IMR-90 (cell line): ENCODE data around the gene HSD17B7. TPM values are rescaled to one million over a fixed set of nuclear protein-coding genes. Genes with fewer than 3 reads are reported as not detected.

Experiments
- ATAC-seq: fragments of 200-7000 bp; cut with Tn5 transposase; 2 replicates; pipeline ENCODE4 v1.9.1; 2020; ENCODE audit warnings: low read depth, mild to moderate bottlenecking, moderate library complexity
- BruUV-seq: library from RNA; stranded (reverse); fragments of 400-500 nt; replicated peaks from 2 replicates; lab custom pipeline; 2021; lab: Mats Ljungman, UMichigan
- CTCF ChIA-PET: fragments of 300-600 bp; formaldehyde crosslinking; extraction: SDS; loops from one replicate; lab custom pipeline; 2021; ENCODE audit warnings: antibody characterized with exemption; lab: Yijun Ruan, JAX
- POLR2A ChIA-PET: fragments of 300-600 bp; sonication (Branson Sonifier 250); formaldehyde crosslinking; loops from one replicate; lab custom pipeline; 2022; ENCODE audit warnings: antibody characterized with exemption; ENCODE audit not compliant: unreplicated experiment; lab: Charles Lee
- DNase-seq: peaks from one replicate; pipeline ENCODE4 v3.0.0; 2013
- H2AFZ ChIP-seq: replicated peaks from 2 replicates; pipeline ENCODE3; 2013; ENCODE audit warnings: low read length, mild to moderate bottlenecking; ENCODE audit not compliant: poor library complexity
- H2AK5ac ChIP-seq: 2 replicates; pipeline ENCODE4 v1.6.1; 2013; ENCODE audit warnings: low read depth, low read length, inconsistent platforms
- H2AK9ac ChIP-seq: replicated peaks from 2 replicates; pipeline ENCODE3; 2013; ENCODE audit warnings: mild to moderate bottlenecking, low read depth, low read length, moderate library complexity; ENCODE audit not compliant: poor library complexity
- H2BK120ac ChIP-seq: 2 replicates; pipeline ENCODE4 v1.6.1; 2013; ENCODE audit warnings: low read depth, low read length, inconsistent platforms
- H2BK15ac ChIP-seq: 3 replicates; pipeline ENCODE4 v1.6.1; 2013; ENCODE audit warnings: low read depth, low read length, inconsistent platforms
- H2BK20ac ChIP-seq: 2 replicates; pipeline ENCODE4 v1.6.1; 2013; ENCODE audit warnings: low read depth, mild to moderate bottlenecking, inconsistent platforms, low read length, moderate library complexity
- H2BK5ac ChIP-seq: 2 replicates; pipeline ENCODE4 v1.6.1; 2013; ENCODE audit warnings: mild to moderate bottlenecking, low read depth, low read length, inconsistent platforms; ENCODE audit not compliant: poor library complexity, severe bottlenecking
- H3K14ac ChIP-seq: replicated peaks from 2 replicates; pipeline ENCODE4 v1.6.1; 2013; ENCODE audit warnings: low read depth, low read length, inconsistent platforms
- H3K18ac ChIP-seq: 2 replicates; pipeline ENCODE4 v1.6.1; 2013; ENCODE audit warnings: low read depth, low read length, control low read depth
- H3K23ac ChIP-seq: 2 replicates; pipeline ENCODE4 v1.6.1; 2013; ENCODE audit warnings: low read depth, low read length, inconsistent platforms
- H3K27ac ChIP-seq: 2 replicates; pipeline ENCODE4 v1.5.1; 2013; ENCODE audit warnings: mild to moderate bottlenecking, control low read depth, low read length; ENCODE audit not compliant: insufficient read depth
- H3K27me3 ChIP-seq: 2 replicates; pipeline ENCODE4 v1.6.1; 2013; ENCODE audit warnings: low read length; ENCODE audit not compliant: control insufficient read depth, insufficient read depth
- H3K36me3 ChIP-seq: 2 replicates; pipeline ENCODE4 v1.6.1; 2013; ENCODE audit warnings: low read length, mixed read lengths; ENCODE audit not compliant: control insufficient read depth, insufficient read depth
- H3K4ac ChIP-seq: 2 replicates; pipeline ENCODE4 v1.6.1; 2013; ENCODE audit warnings: low read depth, low read length, inconsistent platforms
- H3K4me1 ChIP-seq: 2 replicates; pipeline ENCODE4 v1.6.1; 2013; ENCODE audit warnings: low read length, mixed read lengths; ENCODE audit not compliant: control insufficient read depth, insufficient read depth
- H3K4me2 ChIP-seq: 2 replicates; pipeline ENCODE4 v1.6.1; 2013; ENCODE audit warnings: low read depth, mild to moderate bottlenecking, control low read depth, low read length, moderate library complexity
- H3K4me3 ChIP-seq: 2 replicates; pipeline ENCODE4 v1.5.1; 2013; ENCODE audit warnings: low read depth, mild to moderate bottlenecking, control low read depth, low read length, moderate library complexity; ENCODE audit not compliant: insufficient read depth
- H3K56ac ChIP-seq: 2 replicates; pipeline ENCODE4 v1.6.1; 2013; ENCODE audit warnings: low read length, inconsistent platforms; ENCODE audit not compliant: insufficient read depth; ENCODE audit errors: extremely low read depth
- H3K79me1 ChIP-seq, 2 experiments: 2 replicates each; pipeline ENCODE4 v1.6.1; 2013; ENCODE audit warnings: low read length in 2 of 2, inconsistent platforms in 1 of 2, low read depth in 1 of 2
- H3K9ac ChIP-seq: 2 replicates; pipeline ENCODE4 v1.6.1; 2013; ENCODE audit warnings: low read depth, low read length, control low read depth
- H3K9me1 ChIP-seq: 2 replicates; pipeline ENCODE4 v1.6.1; 2013; ENCODE audit warnings: low read length, inconsistent platforms; ENCODE audit not compliant: insufficient read depth
- H3K9me3 ChIP-seq: 2 replicates; pipeline ENCODE4 v1.6.1; 2013; ENCODE audit warnings: low read length; ENCODE audit not compliant: control insufficient read depth, insufficient read depth
- H4K20me1 ChIP-seq: 2 replicates; pipeline ENCODE4 v1.6.1; 2013; ENCODE audit warnings: low read length, inconsistent platforms; ENCODE audit not compliant: insufficient read depth
- H4K5ac ChIP-seq: 2 replicates; pipeline ENCODE4 v1.6.1; 2013; ENCODE audit warnings: mild to moderate bottlenecking, low read depth, low read length, control low read depth
- H4K8ac ChIP-seq, 2 experiments: 2 replicates each; pipeline ENCODE4 v1.6.1; 2013; ENCODE audit warnings: low read depth in 2 of 2, low read length in 2 of 2, control low read depth in 1 of 2, inconsistent platforms in 1 of 2
- H4K91ac ChIP-seq: 2 replicates; pipeline ENCODE4 v1.6.1; 2013; ENCODE audit warnings: low read depth, low read length, inconsistent platforms; ENCODE audit not compliant: insufficient read depth
- CEBPB ChIP-seq: IDR thresholded peaks from 2 replicates; pipeline ENCODE4 v1.6.1; 2012; ENCODE audit warnings: low read depth, low read length, improper control_type of control experiment
- CHD1 ChIP-seq: IDR thresholded peaks from 2 replicates; pipeline ENCODE4 v1.6.1; 2012; ENCODE audit warnings: low read depth, low read length, improper control_type of control experiment
- CTCF ChIP-seq: conservative IDR thresholded peaks from 2 replicates; pipeline ENCODE4 v1.5.1; 2012; ENCODE audit warnings: mild to moderate bottlenecking, low read depth, low read length, improper control_type of control experiment
- FOS ChIP-seq: fragments of 150-350 bp; IDR thresholded peaks from 2 replicates; pipeline ENCODE4 v1.6.1; 2016; ENCODE audit warnings: low read depth, low read length
- MAFK ChIP-seq: IDR thresholded peaks from 2 replicates; pipeline ENCODE4 v1.6.1; 2012; ENCODE audit warnings: low read depth, low read length, improper control_type of control experiment
- MXI1 ChIP-seq: IDR thresholded peaks from 2 replicates; pipeline ENCODE4 v1.6.1; 2012; ENCODE audit warnings: low read depth, mild to moderate bottlenecking, low read length, moderate library complexity, borderline replicate concordance
- RCOR1 ChIP-seq: IDR thresholded peaks from 2 replicates; pipeline ENCODE4 v1.6.1; 2012; ENCODE audit warnings: mild to moderate bottlenecking, low read length, improper control_type of control experiment; ENCODE audit not compliant: insufficient replicate concordance
- SMC3 ChIP-seq: fragments of 150-350 bp; IDR thresholded peaks from 2 replicates; pipeline ENCODE4 v1.6.1; 2016; ENCODE audit warnings: low read depth, mild to moderate bottlenecking, antibody characterized with exemption, low read length, moderate library complexity
- USF2 ChIP-seq: fragments of 150-350 bp; IDR thresholded peaks from 2 replicates; pipeline ENCODE4 v1.6.1; 2017; ENCODE audit warnings: mild to moderate bottlenecking, antibody characterized with exemption, low read length, low read depth
- WGBS, 2 experiments: methylation state at CpG; one replicate each; pipeline versions ENCODE4 v1.1.5 to v1.1.7; 2013; ENCODE audit warnings: missing lambda C conversion rate in 2 of 2; ENCODE audit not compliant: insufficient read length in 1 of 2; ENCODE audit errors: extremely low coverage in 2 of 2; 5-methylcytosine and 5-hydroxymethylcytosine counted together
- dilution Hi-C: fragments of 300-500 bp; cut with HindIII; formaldehyde crosslinking; loops from one replicate; pipeline ENCODE4 v1.14.3; 2018; ENCODE audit warnings: low sequenced_read_pairs; ENCODE audit not compliant: unreplicated experiment
- in situ Hi-C: fragments of 300-500 bp; cut with MboI; formaldehyde crosslinking; loops from 3 replicates; pipeline ENCODE4 v1.14.3; 2019; ENCODE audit warnings: low sequenced_read_pairs, inconsistent platforms, mixed read lengths
- intact Hi-C: fragments of 100-400 bp; cut with micrococcal nuclease; formaldehyde crosslinking; loops from 2 replicates; pipeline ENCODE4 v1.10.0; 2022
- polyA plus RNA-seq, 3 experiments: library from polyadenylated mRNA; depleted of rRNA; stranded (reverse); fragments of >200 nt; gene quantifications; 2 replicates each; pipeline ENCODE4 v1.2.3, GENCODE V29; 2012; ENCODE audit warnings: low replicate concordance in 1 of 3
- total RNA-seq: library from RNA; depleted of rRNA; stranded (reverse); fragments of >200 nt; gene quantifications from 2 replicates; pipeline ENCODE4 v1.2.3, GENCODE V29; 2012

HSD17B7 gene
- total and polyA plus RNA-seq, 2 of the 4 experiments (the other 2 are of a cell fraction): 10.6 to 17.7 TPM

- TF ChIP-seq MAFK: no peak
- TF ChIP-seq SMC3: no peak
- TF ChIP-seq FOS: no peak
- TF ChIP-seq CTCF: no peak
- no peak for TF ChIP-seq RCOR1
- TF ChIP-seq CHD1: no peak
- no peak for TF ChIP-seq MXI1
- no peak for TF ChIP-seq CEBPB
- TF ChIP-seq USF2: no peak
- no peak overlapping the region for H3K4me2 ChIP-seq
- no peaks in the 10 kb centered on the region for H4K20me1 ChIP-seq
- no peak overlapping the region for H2BK15ac ChIP-seq
- intact Hi-C loops (no loop called here), in situ Hi-C loops (no loop called here), dilution Hi-C loops (no loop called here)
- no peaks in the 10 kb centered on the region for H3K36me3 ChIP-seq
- no peak overlapping the region for H4K8ac ChIP-seq
- DNase-seq (no peak), ATAC-seq (no peak)
- ChIA-PET POLR2A (no interaction called here), CTCF (interaction anchor here (0.6 kb wide), 1 partner anchor 412 kb away, joined by 3 read pairs; no protein-coding TSS in a partner anchor)
- H3K4me1 ChIP-seq: peaks cover 5% of the 10 kb centered on the region
- H3K9ac ChIP-seq: no peak overlapping the region
- H2AK5ac ChIP-seq: no peak overlapping the region
- no peak overlapping the region for H3K4me3 ChIP-seq
- no peak overlapping the region for H2AFZ ChIP-seq
- no peak overlapping the region for H2BK20ac ChIP-seq
- no CpG with 5 or more reads among the region's 3 CpGs for WGBS, 2 experiments
- H3K79me1 ChIP-seq: no peaks in the 10 kb centered on the region
- H2BK5ac ChIP-seq: no peak overlapping the region
- H3K27me3 ChIP-seq: peaks cover 2% of the 10 kb centered on the region
- no peak overlapping the region for H3K14ac ChIP-seq
- no peak overlapping the region for H2BK120ac ChIP-seq
- H3K4ac ChIP-seq: no peak overlapping the region
- no peak overlapping the region for H3K18ac ChIP-seq
- no peaks in the 10 kb centered on the region for H3K9me3 ChIP-seq
- H3K56ac ChIP-seq: no peak overlapping the region
- H3K23ac ChIP-seq: no peak overlapping the region
- BruUV-seq: no TSS peak
- no peak overlapping the region for H2AK9ac ChIP-seq
- H4K5ac ChIP-seq: no peak overlapping the region
- no peaks in the 10 kb centered on the region for H3K9me1 ChIP-seq
- no peak overlapping the region for H3K27ac ChIP-seq
- no peak overlapping the region for H4K91ac ChIP-seq
Measured at GRCh38 chr1:162823231-162823630, 32.7 kb downstream of the HSD17B7 start.
